Panc1 (cell line): ENCODE measurements around the gene RABGAP1L.

ENCODE experiments used
- POLR2AphosphoS5 ChIP-seq: IDR thresholded peaks from 2 replicates; pipeline ENCODE4 v1.6.1; 2012; ENCODE audit warnings: mild to moderate bottlenecking, low read depth, low read length, moderate library complexity
- SIN3A ChIP-seq: IDR thresholded peaks from 2 replicates; pipeline ENCODE4 v1.6.1; 2012; ENCODE audit warnings: low read depth, mild to moderate bottlenecking, low read length, moderate library complexity, borderline replicate concordance; ENCODE audit not compliant: insufficient read depth
- TF ChIP-seq, protein P1 (sequence below): fragments of 450-650 bp; IDR thresholded peaks from 2 replicates; pipeline ENCODE4 v1.5.1; 2017; ENCODE audit warnings: mild to moderate bottlenecking
- TF ChIP-seq, protein P2 (sequence below), 2 experiments: IDR thresholded peaks; 2 replicates each; pipeline ENCODE4 v1.6.1; 2011 to 2012; ENCODE audit warnings: low read depth in 2 of 2, control low read depth in 1 of 2, low read length in 1 of 2, mild to moderate bottlenecking in 1 of 2, moderate library complexity in 1 of 2; ENCODE audit not compliant: insufficient read depth in 1 of 2

DNA sequence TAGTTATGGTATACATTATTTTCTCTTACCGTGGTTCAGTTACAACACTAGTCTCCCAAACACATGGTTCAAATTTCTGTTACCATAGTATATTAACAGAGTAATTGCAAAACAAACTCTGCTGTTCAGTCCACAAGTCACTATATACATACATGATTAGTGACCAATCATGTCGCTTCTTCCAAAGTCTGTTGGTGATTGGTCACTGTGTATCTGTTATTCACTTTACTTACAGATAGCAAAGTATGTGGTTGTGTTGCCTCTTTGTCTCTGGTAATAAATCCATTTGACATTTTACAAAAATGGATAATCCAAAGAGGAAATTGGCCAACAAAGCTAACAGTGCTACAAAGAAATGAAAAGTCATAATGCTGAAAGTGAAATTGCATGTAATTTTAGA lies 107.2 kb downstream of the RABGAP1L start:
- TF ChIP-seq, protein P1, sequence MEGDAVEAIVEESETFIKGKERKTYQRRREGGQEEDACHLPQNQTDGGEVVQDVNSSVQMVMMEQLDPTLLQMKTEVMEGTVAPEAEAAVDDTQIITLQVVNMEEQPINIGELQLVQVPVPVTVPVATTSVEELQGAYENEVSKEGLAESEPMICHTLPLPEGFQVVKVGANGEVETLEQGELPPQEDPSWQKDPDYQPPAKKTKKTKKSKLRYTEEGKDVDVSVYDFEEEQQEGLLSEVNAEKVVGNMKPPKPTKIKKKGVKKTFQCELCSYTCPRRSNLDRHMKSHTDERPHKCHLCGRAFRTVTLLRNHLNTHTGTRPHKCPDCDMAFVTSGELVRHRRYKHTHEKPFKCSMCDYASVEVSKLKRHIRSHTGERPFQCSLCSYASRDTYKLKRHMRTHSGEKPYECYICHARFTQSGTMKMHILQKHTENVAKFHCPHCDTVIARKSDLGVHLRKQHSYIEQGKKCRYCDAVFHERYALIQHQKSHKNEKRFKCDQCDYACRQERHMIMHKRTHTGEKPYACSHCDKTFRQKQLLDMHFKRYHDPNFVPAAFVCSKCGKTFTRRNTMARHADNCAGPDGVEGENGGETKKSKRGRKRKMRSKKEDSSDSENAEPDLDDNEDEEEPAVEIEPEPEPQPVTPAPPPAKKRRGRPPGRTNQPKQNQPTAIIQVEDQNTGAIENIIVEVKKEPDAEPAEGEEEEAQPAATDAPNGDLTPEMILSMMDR, result no peak
- TF ChIP-seq, protein P2, sequence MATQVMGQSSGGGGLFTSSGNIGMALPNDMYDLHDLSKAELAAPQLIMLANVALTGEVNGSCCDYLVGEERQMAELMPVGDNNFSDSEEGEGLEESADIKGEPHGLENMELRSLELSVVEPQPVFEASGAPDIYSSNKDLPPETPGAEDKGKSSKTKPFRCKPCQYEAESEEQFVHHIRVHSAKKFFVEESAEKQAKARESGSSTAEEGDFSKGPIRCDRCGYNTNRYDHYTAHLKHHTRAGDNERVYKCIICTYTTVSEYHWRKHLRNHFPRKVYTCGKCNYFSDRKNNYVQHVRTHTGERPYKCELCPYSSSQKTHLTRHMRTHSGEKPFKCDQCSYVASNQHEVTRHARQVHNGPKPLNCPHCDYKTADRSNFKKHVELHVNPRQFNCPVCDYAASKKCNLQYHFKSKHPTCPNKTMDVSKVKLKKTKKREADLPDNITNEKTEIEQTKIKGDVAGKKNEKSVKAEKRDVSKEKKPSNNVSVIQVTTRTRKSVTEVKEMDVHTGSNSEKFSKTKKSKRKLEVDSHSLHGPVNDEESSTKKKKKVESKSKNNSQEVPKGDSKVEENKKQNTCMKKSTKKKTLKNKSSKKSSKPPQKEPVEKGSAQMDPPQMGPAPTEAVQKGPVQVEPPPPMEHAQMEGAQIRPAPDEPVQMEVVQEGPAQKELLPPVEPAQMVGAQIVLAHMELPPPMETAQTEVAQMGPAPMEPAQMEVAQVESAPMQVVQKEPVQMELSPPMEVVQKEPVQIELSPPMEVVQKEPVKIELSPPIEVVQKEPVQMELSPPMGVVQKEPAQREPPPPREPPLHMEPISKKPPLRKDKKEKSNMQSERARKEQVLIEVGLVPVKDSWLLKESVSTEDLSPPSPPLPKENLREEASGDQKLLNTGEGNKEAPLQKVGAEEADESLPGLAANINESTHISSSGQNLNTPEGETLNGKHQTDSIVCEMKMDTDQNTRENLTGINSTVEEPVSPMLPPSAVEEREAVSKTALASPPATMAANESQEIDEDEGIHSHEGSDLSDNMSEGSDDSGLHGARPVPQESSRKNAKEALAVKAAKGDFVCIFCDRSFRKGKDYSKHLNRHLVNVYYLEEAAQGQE (IDR thresholded peaks at IDR 0.05; ENCODE audit: insufficient read depth in 1 of 2, low read depth in 2 of 2, low read length in 1 of 2), result no peak
- TF ChIP-seq POLR2AphosphoS5, result no peak
- no peak for TF ChIP-seq SIN3A
